SK-MEL-5 (cell line): ENCODE measurements around the gene SEC16A. TPM values are rescaled to one million over a fixed set of nuclear protein-coding genes. Genes with fewer than 3 reads are reported as not detected.

Experiments used
- DNase-seq: peaks from one replicate; pipeline ENCODE4 v3.0.0-alpha.2; 2016; ENCODE audit warnings: low read depth, low spot score
- in situ Hi-C: cut with HindIII; loops from 2 replicates; pipeline ENCODE4 v1.10.0; 2016; ENCODE audit warnings: low sequenced_read_pairs, high pct_unique_total_duplicates, low pct_unique_long_range_greater_than_20kb
- total RNA-seq: library from RNA; depleted of rRNA; stranded (reverse); fragments of >200 nt; shearing (Covaris generic); gene quantifications from 2 replicates; pipeline ENCODE4 v1.2.3, GENCODE V29; 2014

The SEC16A gene
- total RNA-seq, 1 experiment from 2014 or later = 16.4 TPM

DNA sequence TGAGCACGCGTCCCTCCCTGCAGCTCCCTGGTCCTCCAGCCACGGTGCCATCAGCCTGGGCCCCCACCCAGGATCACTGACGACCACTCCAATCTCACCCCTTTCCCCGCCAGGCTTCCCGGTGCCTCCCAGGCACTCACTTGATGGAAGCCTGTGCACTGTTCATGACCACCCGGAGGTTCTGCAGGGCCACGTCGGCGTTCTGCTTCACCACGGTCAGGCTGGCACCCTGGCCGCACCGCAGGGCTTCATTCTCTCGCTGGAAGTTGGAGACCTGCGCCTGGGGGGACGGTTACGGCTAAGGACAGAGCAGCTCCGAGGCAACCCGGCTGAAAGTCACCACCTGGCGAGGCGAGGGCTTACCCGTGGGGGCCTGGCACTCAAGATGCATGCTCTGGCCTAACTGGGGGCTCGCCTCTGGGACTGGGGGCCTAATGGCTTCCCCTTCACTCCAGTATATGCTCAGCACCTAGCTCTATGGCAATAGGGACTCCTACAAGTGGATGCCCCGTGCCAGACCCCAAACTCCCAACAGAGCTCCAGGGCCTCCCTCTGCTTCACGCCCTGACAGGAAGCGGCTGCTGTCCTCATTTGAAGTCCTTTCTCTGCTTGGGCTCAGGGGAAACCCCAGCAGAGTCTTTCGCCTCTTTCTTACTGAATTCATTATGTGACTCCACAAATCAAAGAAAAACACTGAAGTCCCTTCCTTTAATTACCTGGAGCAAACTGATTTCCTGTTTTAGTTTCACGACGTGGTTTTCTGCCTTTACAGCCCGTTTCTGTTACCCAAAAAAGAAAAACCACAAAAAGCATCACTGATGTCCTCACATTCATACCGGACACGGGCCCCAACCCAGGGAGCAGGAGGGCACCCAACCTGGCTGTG, 78.7 kb downstream of the SEC16A start:
- DNase-seq = no peak
- in situ Hi-C loops = no loop called here

DNA sequence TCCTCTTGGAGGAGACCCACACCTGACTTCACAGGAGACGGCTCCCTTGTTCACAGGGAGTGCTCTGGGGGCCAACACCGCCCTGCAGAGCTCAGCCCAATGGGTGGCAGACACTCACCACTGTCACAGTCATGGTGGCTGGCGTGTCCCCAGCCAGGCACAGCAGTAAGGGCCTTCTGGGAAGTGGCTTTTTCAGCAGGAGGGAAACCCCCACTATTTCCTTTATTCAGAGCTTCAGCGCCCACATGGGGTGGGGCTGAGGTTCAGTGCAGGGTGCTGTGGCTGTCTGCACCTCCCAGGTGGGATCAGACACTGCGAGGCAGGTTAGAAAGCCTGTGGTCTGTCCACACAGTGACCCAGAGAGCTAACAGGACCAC, 79.3 kb downstream of the SEC16A start:
- in situ Hi-C loops = no loop called here
- DNase-seq = no peak

DNA sequence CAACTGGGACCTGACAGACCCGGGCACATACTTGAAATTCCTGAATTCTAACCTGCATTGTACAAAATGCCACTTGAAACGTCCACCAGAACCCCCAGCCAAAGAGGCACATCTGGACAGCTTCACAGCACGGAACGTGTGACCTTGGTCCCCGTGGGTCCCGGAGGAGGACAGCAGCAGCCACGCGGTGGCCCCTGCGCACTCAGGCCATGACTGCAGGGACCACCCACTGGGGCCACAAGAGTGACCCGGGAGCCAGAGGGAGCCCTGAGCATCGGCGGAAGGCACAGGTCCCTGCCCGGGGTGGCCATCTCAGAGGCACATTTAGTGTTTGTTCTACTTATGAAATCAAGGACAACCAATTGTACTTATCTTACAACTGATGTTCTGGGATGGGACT, 80.8 kb downstream of the SEC16A start:
- in situ Hi-C loops = no loop called here
- DNase-seq = no peak

DNA sequence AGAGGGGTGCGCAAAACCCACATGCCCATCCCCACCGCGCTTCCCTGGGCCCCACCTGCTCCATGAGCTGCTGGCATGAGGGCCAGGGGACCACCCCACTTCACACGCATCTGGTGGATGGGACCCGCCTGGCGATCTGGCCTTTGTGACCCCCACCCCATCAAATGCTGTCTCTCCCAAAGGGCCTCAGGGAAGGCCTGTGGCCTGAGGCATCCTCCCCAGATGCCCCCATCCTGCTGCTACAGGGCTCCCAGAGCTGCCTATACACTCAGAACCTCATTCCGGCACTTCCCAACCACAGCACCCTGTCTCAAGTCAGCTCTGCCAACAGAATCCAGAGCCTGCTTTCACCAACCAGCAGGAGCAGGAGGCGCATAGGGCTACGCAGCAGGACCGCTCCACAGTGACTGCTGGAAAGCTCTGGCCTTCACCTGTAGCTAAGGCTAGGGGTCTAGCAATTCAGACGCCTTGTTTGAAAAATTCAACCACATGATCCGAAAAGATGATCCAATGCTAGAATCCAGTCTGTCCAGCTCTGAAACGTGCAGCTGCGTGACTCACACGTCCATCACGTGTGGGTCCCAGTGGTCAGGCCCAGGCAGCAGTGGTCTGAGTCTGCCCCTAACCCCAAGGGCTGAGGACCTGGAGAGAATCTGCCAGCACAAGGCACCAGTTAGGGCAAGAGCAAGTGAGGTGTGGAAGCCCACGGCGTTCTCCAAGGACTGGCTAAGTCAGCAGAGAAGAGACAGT, 81.5 kb downstream of the SEC16A start:
- in situ Hi-C loops = no loop called here

DNA sequence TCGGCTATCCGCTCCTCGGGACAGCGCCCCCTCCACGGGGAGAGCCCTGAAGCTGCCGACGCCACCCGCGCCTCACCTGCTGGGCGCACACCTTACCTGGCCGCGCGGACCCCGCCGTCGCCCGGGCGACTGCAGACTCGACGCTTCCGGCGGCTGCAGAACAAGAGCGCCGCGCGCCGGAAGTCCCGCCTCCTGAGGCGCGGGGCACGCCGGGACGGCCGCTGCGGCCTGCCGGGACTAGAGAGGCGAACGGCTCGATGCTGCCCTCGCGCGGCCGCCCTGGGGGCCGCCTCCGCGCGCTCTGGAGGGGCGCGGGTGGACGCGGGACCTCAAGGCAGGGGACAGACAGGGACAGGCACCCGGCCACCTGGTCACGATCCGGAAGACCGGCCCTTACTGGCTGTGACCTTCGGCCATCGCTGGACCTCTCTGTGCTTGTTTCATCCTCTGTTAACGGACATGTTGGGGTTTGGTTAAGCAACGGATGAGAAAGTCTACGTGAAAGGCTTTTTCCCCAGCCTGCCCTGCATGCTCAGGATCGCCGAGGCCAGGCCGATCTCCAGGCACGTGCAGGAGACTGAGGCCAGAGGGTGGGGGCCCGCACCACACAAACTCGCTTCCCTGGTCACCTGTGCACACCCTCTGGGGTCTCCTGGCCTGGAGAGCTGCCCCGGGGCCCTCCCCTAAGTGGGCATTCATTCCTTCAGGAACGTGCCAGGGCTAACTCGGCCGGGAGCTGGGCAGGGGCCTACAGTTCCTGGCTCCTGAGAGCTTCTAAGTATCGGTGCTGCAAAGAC, 82.6 kb downstream of the SEC16A start, which contains the start of gene SNAPC4:
TSS of gene SNAPC4 (minus strand) at position 133 of the 797 bp plus-strand sequence. CDS start 1,742 bp downstream, outside the sequence.
- peak; percentile 84 for DNase-seq
- in situ Hi-C loops = no loop called here

More for the DNA sequence above, 81.5 kb downstream of the SEC16A start:
- no peak for DNase-seq

DNA sequence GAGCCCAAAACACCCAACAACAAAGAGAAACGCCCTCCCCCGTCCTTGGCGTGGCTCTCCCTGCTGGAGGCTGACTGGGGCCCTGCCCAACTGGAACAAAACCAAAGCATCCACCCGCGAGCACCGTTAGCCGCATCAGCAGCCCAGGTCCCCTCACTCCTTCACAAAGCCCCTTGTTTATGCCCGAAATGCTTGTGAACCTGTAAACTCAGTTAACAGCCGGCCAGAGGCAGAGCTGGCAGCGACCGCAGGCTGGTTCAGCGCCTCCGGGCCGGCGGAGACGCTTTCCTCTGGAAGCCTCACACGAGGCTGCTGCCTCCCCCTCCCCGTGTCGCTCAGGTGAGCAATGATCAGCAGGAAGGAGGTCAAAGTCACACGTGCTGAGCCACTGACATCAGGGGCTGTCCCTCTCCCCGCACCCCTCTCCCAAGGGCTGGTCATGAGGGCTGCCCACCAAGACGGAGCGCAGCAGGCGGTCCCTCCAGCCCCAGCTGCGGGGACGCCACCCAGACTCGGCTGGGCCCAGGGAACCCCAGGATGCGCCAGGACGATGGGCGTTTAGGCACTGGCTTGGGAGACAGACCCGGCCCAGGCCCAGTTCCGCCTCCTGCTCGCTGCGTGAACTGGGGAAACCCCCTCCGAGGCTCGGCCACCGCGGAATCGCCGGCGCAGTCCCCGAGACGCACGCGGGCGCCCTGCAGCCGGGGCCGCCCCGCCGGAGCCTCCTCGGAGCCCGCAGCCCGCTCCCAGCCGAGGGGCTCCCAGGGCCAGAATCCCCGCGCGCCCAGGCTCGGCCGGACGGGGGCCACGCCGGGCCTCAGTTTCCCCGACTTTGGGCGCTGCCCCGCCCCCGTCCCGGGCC, 83.4 kb downstream of the SEC16A start:
- in situ Hi-C loops = no loop called here
- no peak for DNase-seq

DNA sequence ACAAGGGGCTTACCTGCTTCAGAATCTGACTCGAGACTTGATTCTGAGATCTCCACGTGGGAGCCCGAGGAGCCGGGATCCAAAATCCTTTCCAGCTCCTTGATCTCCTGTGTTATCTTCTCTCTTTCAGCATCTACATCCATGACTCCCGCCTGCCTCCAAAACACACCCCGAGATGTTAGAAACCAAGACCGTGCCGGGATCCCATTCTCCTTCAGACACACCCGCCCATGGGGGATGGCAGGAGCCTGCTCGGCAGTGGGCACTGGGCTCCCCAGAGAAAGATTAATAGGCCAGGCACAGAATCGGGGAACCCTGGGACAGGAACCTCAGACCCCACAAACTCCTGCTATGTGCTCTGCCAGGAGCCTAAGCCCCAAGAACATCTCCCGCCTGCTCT, 84.6 kb downstream of the SEC16A start:
- in situ Hi-C loops = no loop called here
- DNase-seq = no peak

DNA sequence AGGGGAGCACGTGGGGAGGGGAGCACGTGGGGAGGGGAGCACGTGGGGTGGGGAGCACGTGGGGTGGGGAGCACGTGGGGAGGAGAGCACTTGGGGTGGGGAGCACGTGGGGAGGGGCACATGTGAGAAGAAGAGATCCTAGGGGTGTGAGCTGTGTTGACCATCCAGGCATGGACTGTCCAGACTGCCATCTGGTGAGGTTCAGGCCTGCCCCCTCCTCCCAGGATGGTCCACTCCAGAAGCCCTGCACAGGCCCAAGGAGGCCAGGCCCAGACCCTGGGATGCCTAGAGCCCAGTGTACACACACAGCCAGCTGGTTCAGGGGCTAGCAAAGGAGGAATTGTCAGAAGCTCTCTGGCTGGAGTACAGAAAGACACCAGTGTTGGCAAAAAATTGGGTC, 85.2 kb downstream of the SEC16A start:
- DNase-seq = no peak
- in situ Hi-C loops = no loop called here

DNA sequence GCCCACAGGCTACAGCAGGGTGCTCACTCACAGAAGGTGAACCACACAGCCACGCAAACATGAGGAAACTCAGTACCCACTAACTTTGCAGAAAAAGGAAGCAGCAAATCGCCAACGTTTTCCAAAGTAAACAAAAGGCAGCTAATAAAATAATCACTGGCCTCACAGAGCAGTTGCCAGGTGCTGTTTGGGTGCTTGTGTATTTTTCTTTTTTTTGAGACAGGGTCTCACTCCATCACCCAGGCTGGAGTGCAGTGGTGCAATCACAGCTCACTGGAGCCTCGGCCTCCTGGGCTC, 86.7 kb downstream of the SEC16A start:
- DNase-seq = no peak
- in situ Hi-C loops = no loop called here

DNA sequence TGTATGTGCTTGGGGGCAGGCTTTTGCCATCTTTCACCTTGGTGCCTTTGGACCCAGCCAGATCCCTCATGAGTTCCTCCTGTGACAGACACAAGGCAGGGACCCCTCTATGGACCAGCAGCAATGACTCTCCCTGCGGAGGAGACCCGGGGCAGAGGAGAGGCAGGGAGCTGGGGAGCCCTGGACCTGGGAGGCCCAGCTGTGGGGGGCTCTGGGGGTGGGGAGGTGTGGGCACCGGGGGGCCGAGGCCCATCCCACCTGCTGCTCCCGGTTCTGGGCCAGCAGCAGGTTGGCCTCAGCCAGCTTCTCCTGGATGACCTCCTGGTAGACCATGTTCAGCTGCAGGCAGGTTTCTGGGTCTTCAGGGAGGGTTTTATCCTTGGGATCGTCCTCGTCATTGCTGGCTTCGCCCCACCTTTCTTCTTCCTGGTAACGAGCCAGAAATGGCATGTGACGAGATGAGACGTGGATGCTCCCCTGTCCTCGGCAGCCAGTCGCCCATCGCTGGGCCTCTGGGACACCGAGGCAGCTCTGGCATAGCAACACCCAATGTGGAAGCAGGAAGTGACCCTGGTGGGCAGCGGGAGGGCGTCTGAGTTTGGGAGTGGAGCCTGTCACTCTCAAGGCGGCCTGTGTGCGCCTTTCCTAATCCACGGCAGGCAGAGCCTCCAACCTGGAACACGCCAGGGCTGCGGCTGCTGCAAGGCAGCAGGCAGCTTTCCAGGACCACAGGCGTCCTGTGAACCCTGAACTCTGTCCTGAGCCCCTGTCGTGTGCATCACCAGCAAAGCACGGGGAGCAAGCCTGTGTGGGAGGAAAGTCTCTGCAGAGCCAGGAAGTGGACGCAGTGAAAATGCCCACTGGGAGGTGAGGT, 87.3 kb downstream of the SEC16A start:
- DNase-seq = no peak
- in situ Hi-C loops = no loop called here

DNA sequence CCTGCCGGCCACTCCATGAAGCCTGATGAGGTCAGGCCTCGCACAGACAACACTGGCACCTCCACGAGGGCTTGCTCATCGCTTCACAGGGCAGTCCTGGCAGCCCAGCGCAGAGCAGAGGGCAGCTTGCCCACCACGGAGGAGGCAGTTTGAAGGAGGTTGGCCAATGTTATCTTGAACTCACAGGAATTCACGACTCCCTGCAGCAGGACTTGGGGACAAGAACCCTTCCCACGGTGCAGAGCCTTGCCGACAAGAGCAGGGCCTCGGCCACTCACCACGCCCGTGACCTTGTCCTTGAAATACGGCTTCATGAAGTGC, 87.9 kb downstream of the SEC16A start:
- in situ Hi-C loops = no loop called here
- DNase-seq = no peak

DNA sequence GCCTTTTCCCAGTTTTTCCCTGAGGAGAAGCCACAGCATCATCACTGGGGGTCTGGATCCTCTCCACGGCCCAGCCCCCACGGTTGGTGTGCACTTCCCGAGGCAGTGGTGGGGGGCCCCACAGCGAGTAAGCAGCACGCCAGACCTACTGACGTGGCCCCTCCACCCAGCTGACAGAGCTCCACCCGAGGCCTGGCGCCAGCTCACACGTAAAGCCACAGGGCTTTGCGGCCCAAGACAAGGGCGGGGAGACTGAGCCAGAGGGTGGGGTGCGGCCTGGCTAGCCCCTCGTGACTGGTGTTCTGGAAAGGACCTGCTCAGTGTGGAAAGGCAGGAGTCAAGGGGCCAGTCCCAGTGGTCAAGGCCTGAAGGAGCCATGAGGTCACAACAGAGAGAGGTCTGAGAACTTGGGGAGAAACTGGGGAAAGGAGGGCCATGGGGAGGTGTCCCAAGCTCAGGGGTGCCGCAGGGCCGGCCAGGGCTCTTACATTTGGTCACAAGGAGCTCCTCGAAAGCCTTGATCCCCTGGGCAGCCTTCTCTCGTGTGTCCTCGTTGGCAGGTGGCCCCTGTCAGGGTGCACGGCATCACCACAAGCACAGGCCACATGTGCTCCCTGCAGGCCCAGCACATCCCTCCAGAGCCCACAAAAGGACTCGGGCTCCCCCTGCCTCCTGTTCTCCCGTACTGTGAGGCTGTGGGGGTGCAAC, 88.4 kb downstream of the SEC16A start:
- in situ Hi-C loops = no loop called here
- no peak for DNase-seq

DNA sequence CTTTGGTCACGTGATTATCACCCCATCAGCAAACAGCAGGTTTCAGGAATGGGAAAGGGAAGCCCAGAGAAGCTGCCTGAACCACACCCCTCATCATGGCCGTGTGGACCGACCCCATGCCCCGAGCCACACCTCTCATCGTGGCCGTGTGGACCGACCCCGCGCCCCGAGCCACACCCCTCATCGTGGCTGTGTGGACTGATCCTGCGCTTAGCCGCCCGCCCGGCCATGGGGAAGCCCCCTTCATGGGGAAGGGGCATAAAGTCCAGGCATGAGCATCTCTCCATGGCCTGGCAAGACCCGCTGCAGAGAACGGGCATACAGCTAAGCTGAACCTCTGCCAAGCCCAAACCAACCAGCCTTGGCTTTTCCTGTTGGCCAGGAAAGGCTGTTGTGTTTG, 89.3 kb downstream of the SEC16A start:
- in situ Hi-C loops = no loop called here
- DNase-seq = no peak

DNA sequence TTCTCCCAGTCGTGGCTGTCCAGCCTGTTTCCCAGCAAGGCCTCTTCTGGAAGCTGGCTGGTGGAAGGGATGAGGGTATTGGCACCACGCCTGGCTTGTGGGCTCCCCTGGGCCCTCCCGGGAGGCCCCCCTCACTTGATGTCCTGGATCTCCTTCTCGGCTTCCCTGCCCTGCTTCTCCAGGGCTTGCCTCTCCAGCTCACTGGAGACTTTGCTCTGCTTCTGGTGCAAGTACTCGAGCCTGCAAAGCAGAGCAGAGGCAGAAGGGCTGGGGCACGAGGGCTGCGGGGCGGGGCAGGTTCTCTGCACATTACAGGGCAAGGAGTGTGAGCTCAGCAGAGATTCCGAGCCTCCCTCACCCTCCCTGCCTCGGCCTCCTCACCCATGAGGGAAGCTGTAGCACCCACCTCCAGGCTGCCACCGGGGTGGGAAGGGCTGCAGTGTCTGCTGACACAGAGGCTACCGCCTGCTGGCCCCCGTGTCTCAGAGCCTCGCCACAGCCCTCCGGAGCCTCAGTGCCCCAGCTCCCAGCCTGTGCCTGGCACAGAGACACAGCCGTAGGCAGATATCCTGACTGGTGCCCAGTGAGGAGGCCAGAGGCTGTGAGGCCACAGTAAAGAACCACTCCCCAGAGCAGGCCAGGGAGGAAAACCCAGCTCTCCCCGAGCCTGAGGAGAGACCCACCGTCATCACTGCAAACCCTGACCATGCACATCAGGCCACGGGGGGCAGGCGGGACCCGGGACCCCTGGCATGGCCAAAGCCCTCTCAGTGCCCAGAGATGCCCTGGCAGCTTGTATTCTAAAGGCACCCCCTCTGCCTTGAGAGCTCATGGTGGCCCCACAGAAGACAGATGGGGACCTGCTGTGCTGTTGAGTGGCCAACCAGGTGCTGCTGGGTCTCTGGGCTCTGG, 90.0 kb downstream of the SEC16A start:
- DNase-seq = no peak
- in situ Hi-C loops = no loop called here
